ENCODE results near the gene IFNGR2.

DNA sequence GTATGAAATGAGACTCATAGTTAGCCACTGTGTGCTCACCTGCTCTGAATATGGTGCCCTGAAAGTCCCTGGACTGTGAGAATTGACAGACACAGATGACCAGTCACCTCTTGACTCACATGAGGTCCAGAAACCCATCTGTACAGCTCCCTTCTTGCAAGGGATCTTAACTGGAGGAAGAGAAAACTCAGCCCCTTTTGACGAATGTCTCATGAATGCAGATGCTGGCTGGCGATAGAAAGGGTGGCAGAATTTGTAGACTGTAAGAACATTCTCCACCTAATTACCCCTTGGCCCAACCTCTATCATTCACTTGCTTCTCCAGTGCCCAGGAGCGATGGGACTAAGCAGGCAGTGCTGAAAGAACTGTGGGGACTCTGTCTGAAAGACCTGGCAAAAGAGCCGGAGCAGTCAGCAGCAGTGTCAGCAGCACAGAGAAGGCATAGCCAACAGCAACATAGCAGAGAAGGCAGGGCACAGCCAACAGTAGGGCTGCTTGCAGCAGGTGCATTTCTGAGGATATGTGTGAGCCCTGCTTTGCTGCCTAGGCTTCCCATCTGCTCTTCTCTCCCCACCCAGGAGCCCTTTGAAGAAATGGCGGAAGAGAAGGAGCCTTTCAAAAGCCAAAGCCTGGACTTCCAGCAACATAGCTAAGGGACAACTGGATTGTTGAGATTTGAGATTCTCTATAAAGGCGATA lies 25.8 kb upstream of the IFNGR2 start:
- no peak for TF ChIP-seq GATA3 (IDR thresholded peaks at IDR 0.05; ENCODE audit: low read depth, low read length)
- TF ChIP-seq GATA2 (IDR thresholded peaks at IDR 0.05; ENCODE audit: low read depth, low read length): no peak
